Tibial nerve (tissue), 3 donors: ENCODE results near the gene PVALEF.

Experiments used
- POLR2A ChIP-seq, 2 donors: fragments of 450-650 bp; IDR thresholded peaks; one replicate each; pipeline ENCODE4 v1.6.1; 2017; ENCODE audit warnings: antibody characterized with exemption in 2 of 2, mild to moderate bottlenecking in 2 of 2, moderate library complexity in 2 of 2
- TF ChIP-seq, protein P1 (sequence below), 5 experiments: fragments of 200-600 bp in 3 of 5; fragments of 450-650 bp in 2 of 5; sonication (generic) in 3 of 5; IDR thresholded peaks; one replicate each; pipeline ENCODE4 v1.5.1; 2016 to 2019; ENCODE audit warnings: antibody characterized with exemption in 5 of 5, mild to moderate bottlenecking in 3 of 5, moderate library complexity in 2 of 5

DNA sequence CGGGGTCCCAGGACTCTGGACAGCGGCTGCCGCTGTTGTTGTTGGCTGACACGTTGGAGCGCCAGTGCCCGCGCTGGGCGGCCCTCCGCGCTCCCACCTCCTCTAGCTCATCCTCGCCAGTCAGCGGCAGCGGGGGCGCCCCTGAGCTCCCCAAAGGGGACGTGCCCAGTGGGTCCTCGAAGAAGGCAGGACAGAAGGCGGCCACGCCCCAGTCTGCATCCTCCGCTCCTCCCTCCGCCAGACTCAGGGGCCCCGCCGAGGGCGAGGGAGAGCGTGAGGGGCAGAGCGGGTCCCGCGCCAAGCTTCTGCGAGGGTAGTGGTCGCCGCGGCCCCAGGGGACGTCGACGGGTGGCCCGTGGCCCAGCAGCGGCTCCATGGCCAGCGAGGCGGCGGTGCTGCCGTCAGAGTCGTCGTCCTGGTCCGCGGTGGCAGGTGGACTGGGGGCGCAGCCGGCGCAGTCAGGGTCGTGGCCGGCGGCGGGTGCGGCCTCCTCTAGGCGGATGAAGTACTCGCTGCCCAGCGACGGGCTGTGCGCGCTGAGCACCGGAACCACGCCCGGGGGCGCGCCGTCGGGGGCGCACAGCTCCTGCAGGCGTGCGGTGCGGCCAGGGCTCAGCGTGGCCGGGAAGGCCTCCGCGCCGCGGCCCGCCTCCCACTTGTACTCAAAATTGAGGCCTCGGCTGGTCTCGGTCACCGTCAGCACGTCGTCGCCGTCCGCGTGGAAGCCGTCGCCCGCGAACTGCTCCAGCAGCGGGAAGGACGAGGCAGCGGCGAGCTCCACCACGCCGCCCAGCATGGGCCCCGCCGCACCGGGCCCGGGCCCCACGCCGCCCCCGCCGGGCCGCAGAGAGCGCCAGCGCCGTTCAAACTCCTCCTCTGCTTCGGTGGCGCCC lies 43.2 kb upstream of the PVALEF start:
- no peak for TF ChIP-seq POLR2A (IDR thresholded peaks at IDR 0.05)
- TF ChIP-seq, protein P1, sequence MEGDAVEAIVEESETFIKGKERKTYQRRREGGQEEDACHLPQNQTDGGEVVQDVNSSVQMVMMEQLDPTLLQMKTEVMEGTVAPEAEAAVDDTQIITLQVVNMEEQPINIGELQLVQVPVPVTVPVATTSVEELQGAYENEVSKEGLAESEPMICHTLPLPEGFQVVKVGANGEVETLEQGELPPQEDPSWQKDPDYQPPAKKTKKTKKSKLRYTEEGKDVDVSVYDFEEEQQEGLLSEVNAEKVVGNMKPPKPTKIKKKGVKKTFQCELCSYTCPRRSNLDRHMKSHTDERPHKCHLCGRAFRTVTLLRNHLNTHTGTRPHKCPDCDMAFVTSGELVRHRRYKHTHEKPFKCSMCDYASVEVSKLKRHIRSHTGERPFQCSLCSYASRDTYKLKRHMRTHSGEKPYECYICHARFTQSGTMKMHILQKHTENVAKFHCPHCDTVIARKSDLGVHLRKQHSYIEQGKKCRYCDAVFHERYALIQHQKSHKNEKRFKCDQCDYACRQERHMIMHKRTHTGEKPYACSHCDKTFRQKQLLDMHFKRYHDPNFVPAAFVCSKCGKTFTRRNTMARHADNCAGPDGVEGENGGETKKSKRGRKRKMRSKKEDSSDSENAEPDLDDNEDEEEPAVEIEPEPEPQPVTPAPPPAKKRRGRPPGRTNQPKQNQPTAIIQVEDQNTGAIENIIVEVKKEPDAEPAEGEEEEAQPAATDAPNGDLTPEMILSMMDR (IDR thresholded peaks at IDR 0.05): no peak
